GM12878 (cell line): Measurements from ENCODE around the gene DRAXIN.

Experiments
- CBFB ChIP-seq: IDR thresholded peaks from 2 replicates; pipeline ENCODE4 v1.6.1; 2016; ENCODE audit warnings: antibody characterized with exemption, low read depth
- EED ChIP-seq: sonication (generic); IDR thresholded peaks from 2 replicates; pipeline ENCODE4 v1.6.1; 2016; ENCODE audit warnings: antibody characterized with exemption, low read depth
- MEF2B ChIP-seq: fragments of 450-650 bp; IDR thresholded peaks from 2 replicates; pipeline ENCODE4 v1.6.1; 2018; ENCODE audit warnings: mild to moderate bottlenecking, moderate library complexity; ENCODE audit not compliant: partially characterized antibody, poor library complexity, severe bottlenecking
- SIN3A ChIP-seq: IDR thresholded peaks from 2 replicates; pipeline ENCODE4 v1.6.1; 2012; ENCODE audit warnings: low read depth, low read length, improper control_type of control experiment
- TF ChIP-seq, protein P1 (sequence below): fragments of 450-650 bp; IDR thresholded peaks from 2 replicates; pipeline ENCODE4 v1.6.1; 2016; ENCODE audit warnings: mild to moderate bottlenecking
- TF ChIP-seq, protein P2 (sequence below), 3 experiments: IDR thresholded peaks in 2 of 3; conservative IDR thresholded peaks in 1 of 3; 2 replicates each; pipeline ENCODE4 v1.5.1; 2011; ENCODE audit warnings: low read depth in 3 of 3, low read length in 3 of 3, mild to moderate bottlenecking in 3 of 3, control low read depth in 2 of 3, moderate library complexity in 2 of 3, inconsistent platforms in 1 of 3, mixed read lengths in 1 of 3; ENCODE audit not compliant: control insufficient read depth in 2 of 3, insufficient read depth in 1 of 3; ENCODE audit errors: extremely low read depth in 1 of 3
- TF ChIP-seq, protein P3 (sequence below): IDR thresholded peaks from 2 replicates; pipeline ENCODE4 v1.6.1; 2012; ENCODE audit warnings: low read depth, low read length, improper control_type of control experiment

DNA sequence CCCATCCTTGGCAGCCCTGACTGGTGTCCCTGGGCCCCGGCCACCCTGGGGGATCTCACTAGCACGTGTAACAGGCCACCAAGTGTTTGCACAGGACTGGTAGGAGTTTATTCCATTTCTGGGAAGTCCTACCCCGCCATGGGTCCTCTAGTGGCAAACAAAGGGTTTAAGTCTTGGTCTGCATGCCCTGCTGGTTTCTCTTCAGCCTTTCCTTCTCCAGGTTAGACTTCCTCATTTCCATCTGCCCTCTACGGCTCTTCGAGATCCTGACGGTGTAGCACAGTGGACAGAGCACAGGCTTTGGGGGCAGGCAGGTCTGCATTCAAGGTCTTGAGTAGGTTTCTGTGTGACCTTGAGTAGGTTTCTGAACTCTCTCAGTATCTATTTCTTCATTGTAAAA, 47.3 kb downstream of the DRAXIN start:
- no peak for TF ChIP-seq SIN3A
- TF ChIP-seq CBFB: no peak
- no peak for TF ChIP-seq EED
- TF ChIP-seq, protein P1, sequence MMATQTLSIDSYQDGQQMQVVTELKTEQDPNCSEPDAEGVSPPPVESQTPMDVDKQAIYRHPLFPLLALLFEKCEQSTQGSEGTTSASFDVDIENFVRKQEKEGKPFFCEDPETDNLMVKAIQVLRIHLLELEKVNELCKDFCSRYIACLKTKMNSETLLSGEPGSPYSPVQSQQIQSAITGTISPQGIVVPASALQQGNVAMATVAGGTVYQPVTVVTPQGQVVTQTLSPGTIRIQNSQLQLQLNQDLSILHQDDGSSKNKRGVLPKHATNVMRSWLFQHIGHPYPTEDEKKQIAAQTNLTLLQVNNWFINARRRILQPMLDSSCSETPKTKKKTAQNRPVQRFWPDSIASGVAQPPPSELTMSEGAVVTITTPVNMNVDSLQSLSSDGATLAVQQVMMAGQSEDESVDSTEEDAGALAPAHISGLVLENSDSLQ: no peak
- TF ChIP-seq MEF2B: no peak
- TF ChIP-seq, protein P2, sequence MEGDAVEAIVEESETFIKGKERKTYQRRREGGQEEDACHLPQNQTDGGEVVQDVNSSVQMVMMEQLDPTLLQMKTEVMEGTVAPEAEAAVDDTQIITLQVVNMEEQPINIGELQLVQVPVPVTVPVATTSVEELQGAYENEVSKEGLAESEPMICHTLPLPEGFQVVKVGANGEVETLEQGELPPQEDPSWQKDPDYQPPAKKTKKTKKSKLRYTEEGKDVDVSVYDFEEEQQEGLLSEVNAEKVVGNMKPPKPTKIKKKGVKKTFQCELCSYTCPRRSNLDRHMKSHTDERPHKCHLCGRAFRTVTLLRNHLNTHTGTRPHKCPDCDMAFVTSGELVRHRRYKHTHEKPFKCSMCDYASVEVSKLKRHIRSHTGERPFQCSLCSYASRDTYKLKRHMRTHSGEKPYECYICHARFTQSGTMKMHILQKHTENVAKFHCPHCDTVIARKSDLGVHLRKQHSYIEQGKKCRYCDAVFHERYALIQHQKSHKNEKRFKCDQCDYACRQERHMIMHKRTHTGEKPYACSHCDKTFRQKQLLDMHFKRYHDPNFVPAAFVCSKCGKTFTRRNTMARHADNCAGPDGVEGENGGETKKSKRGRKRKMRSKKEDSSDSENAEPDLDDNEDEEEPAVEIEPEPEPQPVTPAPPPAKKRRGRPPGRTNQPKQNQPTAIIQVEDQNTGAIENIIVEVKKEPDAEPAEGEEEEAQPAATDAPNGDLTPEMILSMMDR (IDR thresholded peaks at IDR 0.05 in 2 of 3, conservative IDR thresholded peaks at IDR 0.05 in 1 of 3; ENCODE audit: control insufficient read depth in 2 of 3, extremely low read depth in 1 of 3, insufficient read depth in 1 of 3, low read depth in 3 of 3, low read length in 3 of 3): no peak
- TF ChIP-seq, protein P3, sequence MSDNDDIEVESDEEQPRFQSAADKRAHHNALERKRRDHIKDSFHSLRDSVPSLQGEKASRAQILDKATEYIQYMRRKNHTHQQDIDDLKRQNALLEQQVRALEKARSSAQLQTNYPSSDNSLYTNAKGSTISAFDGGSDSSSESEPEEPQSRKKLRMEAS: no peak
